GM10266 (cell line): ENCODE results near the gene ZP2.
"Not testable (repeated sequence)": the region's sequence is repeated elsewhere in the genome, so short reads cannot be mapped to it uniquely, and the experiment has no call there.

Source experiments
- DNase-seq: peaks from one replicate; pipeline ENCODE4 v3.0.0; 2012; ENCODE audit errors: extremely low spot score
- TF ChIP-seq, protein P1 (sequence below): IDR thresholded peaks from 2 replicates; pipeline ENCODE4 v1.5.1; 2012; ENCODE audit warnings: mild to moderate bottlenecking, low read depth; ENCODE audit not compliant: control insufficient read depth, insufficient read depth; ENCODE audit errors: missing control alignments

The ZP2 gene

DNA sequence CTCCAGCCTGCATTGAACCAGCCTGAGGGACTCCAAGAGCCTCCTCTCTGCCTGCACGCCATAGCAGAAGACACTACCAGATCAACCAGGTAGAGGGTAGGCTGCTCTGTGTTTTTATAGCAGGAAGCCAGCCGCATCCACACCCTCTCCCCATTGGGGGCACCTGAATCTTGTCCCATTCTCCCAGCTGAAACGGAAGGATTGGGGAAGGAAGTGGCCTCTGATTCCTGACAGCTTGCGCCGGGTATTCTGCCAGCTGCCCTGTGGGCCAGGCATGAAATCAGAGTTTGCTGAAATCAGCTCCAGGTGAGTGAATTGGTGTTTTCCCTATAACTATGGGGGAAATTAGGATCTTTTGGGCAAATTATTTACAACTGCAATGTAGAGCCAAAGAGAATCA lies at the start of gene ZP2:
Gene ZP2 (minus strand): TSS at position 89 of the 400 bp plus-strand sequence. CDS start 27 bp downstream, at position 62.
- DNase-seq: no peak
- TF ChIP-seq, protein P1, sequence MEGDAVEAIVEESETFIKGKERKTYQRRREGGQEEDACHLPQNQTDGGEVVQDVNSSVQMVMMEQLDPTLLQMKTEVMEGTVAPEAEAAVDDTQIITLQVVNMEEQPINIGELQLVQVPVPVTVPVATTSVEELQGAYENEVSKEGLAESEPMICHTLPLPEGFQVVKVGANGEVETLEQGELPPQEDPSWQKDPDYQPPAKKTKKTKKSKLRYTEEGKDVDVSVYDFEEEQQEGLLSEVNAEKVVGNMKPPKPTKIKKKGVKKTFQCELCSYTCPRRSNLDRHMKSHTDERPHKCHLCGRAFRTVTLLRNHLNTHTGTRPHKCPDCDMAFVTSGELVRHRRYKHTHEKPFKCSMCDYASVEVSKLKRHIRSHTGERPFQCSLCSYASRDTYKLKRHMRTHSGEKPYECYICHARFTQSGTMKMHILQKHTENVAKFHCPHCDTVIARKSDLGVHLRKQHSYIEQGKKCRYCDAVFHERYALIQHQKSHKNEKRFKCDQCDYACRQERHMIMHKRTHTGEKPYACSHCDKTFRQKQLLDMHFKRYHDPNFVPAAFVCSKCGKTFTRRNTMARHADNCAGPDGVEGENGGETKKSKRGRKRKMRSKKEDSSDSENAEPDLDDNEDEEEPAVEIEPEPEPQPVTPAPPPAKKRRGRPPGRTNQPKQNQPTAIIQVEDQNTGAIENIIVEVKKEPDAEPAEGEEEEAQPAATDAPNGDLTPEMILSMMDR: no peak

DNA sequence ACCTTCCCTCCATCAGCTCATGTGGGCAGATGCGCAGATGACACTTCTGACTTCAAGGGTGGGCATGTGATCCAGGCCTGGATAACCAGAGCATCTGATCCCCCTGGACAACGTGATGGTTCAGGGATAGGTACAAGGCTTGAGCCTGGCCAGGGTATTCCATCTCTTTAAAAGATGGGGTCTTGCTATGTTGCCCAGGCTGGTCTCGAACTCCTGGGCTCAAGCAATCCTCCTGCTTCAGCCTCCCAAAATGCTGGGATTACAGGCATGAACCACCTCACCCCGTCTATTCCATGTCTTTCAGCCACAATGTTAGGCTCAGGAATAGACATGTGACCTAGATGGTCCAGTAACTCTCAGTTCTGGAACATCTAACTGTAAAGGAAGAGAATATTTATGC lies 45.9 kb upstream of the ZP2 start:
- TF ChIP-seq, protein P1: no peak

DNA sequence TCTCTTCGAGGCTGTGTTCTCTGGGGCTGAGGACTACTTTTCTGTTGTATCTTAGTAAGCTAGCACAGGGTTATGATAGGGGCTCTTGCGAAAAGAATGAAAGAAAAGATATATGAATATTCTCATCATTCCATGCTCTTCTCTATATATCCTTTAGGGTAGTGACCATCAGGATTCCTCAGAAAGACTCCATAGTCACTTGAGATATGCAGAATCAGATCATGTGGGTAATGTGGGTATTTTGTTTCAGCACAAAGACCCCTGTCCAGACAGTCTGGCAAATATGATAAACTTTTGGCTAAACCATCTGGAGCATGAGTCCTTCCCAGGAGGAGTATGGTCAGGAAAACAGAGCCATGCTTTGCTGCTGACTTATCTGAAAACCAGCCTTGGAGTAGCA lies 45.3 kb upstream of the ZP2 start:
- no peak for DNase-seq
- TF ChIP-seq, protein P1: no peak

More for the DNA sequence above, 45.9 kb upstream of the ZP2 start:
- DNase-seq: no peak

DNA sequence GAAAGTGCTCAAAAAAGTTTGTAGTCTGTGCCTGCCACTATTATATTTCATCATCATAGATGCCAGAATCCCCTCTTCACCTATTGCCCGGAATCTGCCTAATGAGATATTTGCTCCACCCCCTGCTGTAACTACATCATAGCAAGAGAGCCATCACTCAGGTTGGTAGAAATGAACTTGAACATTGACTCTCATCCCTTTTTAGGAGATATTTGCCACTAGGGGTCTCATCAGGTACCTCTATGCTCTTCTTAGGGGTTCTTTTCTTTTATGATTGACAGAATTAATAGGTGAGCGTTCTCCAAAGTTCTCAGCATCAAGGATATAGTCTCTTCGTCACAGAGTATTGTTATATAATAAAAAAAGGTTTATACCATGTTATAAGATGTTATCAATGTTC lies 42.1 kb upstream of the ZP2 start:
- TF ChIP-seq, protein P1: no peak
- no peak for DNase-seq

DNA sequence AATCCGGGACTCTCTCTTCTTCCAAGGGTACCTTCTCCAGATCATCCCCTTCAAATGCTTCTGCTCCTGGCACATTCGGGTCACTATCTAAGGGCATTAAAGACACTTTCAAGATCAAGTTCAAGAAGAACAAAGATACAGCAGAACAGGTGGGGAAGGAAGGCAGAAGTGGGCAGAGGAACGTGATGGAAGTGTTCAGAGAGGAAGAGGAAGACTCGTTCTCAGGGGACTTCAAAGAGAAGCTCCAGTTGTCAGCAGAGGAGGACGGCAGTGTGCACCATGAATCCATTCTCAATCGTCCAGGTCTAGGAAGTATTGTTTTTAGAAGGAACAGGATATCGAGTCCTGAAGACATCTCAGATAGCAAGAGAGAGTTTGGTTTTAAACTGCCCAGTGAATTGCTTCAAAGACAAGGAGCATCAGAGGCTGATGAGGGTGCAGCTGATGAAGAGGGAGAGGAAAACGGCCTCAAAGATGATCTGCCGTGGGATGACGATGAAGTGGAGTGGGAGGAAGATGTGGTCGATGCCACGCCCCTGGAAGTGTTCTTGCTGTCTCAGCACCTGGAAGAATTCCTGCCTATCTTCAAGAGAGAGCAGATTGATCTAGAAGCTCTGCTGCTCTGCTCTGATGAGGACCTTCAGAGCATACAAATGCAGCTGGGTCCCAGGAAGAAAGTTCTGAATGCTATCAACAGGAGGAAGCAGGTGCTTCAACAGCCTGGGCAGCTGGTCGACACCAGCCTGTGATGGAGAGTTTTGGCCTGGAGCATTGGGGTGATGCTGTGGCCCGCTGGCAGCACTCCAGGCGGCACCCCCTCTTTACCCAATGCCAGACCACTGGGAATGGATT lies 38.9 kb upstream of the ZP2 start:
- TF ChIP-seq, protein P1: no peak
- DNase-seq: no peak

DNA sequence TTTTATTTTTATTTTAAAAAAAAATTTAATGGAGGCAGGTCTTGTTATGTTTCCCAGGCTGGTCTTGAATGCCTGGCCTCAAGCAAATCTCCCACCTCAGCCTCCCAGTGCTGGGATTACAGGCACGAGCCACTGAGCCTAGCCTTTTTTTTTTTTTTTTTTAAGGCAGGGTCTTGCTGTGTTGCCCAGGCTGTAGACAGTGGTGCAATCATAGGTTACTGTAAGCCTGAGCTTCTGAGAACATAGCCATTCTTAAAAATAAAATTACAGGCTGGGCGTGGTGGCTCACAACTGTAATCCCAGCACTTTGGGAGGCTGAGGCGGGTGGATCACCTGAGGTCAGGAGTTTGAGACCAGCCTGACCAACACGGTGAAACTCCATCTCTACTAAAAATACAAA lies 36.8 kb upstream of the ZP2 start:
- DNase-seq: not testable (repeated sequence)

DNA sequence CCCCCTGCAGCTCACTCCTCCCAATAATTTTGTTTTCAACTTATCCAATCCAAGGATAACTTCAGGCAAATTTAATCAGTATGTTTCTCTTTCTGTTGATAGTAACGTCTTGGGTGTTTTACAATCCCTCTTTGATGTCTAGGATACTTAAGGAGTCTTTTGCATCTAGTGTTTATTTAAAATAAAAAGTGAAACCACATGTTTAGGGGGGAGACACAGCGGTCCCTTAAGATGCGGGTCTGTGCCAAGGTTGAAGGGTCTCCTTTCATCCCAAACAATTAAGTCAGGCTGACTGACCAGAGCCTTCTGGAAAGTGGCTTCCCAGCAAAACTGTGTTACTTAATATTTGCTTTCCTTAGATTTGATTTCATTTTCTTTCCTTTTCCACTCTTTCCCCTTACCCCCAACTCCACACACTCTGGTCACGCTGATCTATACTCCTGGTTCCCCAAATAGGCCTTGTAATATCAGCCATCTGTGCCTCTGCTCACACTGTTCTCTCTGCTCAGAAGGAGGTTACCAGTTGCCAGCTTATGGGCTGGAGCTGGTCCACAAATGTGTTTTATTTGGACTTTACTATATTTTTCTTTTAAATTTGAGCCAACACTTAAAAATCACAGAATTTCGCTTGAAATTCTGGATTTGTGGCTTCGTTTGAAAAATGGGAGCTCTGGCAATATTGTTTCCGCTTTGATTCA lies 33.3 kb upstream of the ZP2 start:
- no peak for DNase-seq
- TF ChIP-seq, protein P1: no peak
